Liver (tissue), 9 donors: Measurements from ENCODE around the gene MINDY1. TPM values are rescaled to one million over a fixed set of nuclear protein-coding genes. Genes with fewer than 3 reads are reported as not detected.

Experiments
- DNase-seq: peaks from one replicate; pipeline ENCODE4 v3.0.0-alpha.2; 2017; ENCODE audit warnings: low spot score
- H3K27ac ChIP-seq, 2 donors: one replicate each; pipeline ENCODE4 v1.7.0; 2013; ENCODE audit warnings: inconsistent platforms in 2 of 2, low read length in 2 of 2, control low read depth in 1 of 2, low read depth in 1 of 2, mild to moderate bottlenecking in 1 of 2
- H3K27me3 ChIP-seq, 4 donors: one replicate each; pipeline versions ENCODE4 v1.6.1 to v1.7.0; 2013; ENCODE audit warnings: low read length in 3 of 4, inconsistent platforms in 1 of 4, mild to moderate bottlenecking in 1 of 4, moderate library complexity in 1 of 4; ENCODE audit not compliant: control insufficient read depth in 4 of 4, insufficient read depth in 4 of 4
- H3K36me3 ChIP-seq, 4 donors: one replicate each; pipeline versions ENCODE4 v1.6.1 to v1.7.0; 2013; ENCODE audit warnings: low read length in 3 of 4, mild to moderate bottlenecking in 3 of 4, low read depth in 1 of 4, moderate library complexity in 1 of 4; ENCODE audit not compliant: control insufficient read depth in 4 of 4, insufficient read depth in 3 of 4
- H3K4me1 ChIP-seq, 4 donors: one replicate each; pipeline versions ENCODE4 v1.6.1 to v1.7.0; 2013; ENCODE audit warnings: low read length in 3 of 4, mild to moderate bottlenecking in 3 of 4, moderate library complexity in 1 of 4; ENCODE audit not compliant: control insufficient read depth in 4 of 4, insufficient read depth in 4 of 4
- H3K4me3 ChIP-seq, 3 donors: one replicate each; pipeline versions ENCODE4 v1.6.1 to v1.7.0; 2013; ENCODE audit warnings: low read length in 3 of 3, control low read depth in 1 of 3, low read depth in 1 of 3, mild to moderate bottlenecking in 1 of 3
- H3K9ac ChIP-seq, 2 donors: one replicate each; pipeline ENCODE4 v1.7.0; 2013; ENCODE audit warnings: low read length in 2 of 2, mild to moderate bottlenecking in 2 of 2, moderate library complexity in 2 of 2, control low read depth in 1 of 2, low read depth in 1 of 2
- H3K9me3 ChIP-seq, 4 donors: one replicate each; pipeline versions ENCODE4 v1.6.1 to v1.7.0; 2013; ENCODE audit warnings: low read length in 3 of 4; ENCODE audit not compliant: control insufficient read depth in 4 of 4
- EGR1 ChIP-seq, 2 donors: IDR thresholded peaks; 2 replicates each; pipeline ENCODE4 v1.6.1; 2016 to 2018; ENCODE audit warnings: antibody characterized with exemption in 2 of 2, low read depth in 2 of 2
- FOXA1 ChIP-seq: IDR thresholded peaks from 2 replicates; pipeline ENCODE4 v1.6.1; 2016; ENCODE audit warnings: antibody characterized with exemption
- FOXA2 ChIP-seq: IDR thresholded peaks from 2 replicates; pipeline ENCODE4 v1.6.1; 2016; ENCODE audit warnings: antibody characterized with exemption
- GABPA ChIP-seq, 2 donors: IDR thresholded peaks in 1 of 2; conservative IDR thresholded peaks in 1 of 2; 2 replicates each; pipeline ENCODE4 v1.6.1; 2016; ENCODE audit warnings: antibody characterized with exemption in 2 of 2, mild to moderate bottlenecking in 1 of 2, moderate library complexity in 1 of 2
- HNF4A ChIP-seq, 2 donors: conservative IDR thresholded peaks; 2 replicates each; pipeline ENCODE4 v1.6.1; 2016; ENCODE audit warnings: antibody characterized with exemption in 2 of 2, mild to moderate bottlenecking in 2 of 2
- HNF4G ChIP-seq: IDR thresholded peaks from 2 replicates; pipeline ENCODE4 v1.6.1; 2016; ENCODE audit warnings: antibody characterized with exemption
- JUND ChIP-seq, 2 donors: IDR thresholded peaks; 2 replicates each; pipeline ENCODE4 v1.6.1; 2016; ENCODE audit warnings: antibody characterized with exemption in 2 of 2
- NR2F2 ChIP-seq: IDR thresholded peaks from 2 replicates; pipeline ENCODE4 v1.6.1; 2016; ENCODE audit warnings: antibody characterized with exemption
- RAD21 ChIP-seq, 2 donors: IDR thresholded peaks; 2 replicates each; pipeline ENCODE4 v1.6.1; 2016; ENCODE audit warnings: antibody characterized with exemption in 2 of 2, mild to moderate bottlenecking in 2 of 2
- RXRA ChIP-seq, 2 donors: IDR thresholded peaks; 2 replicates each; pipeline ENCODE4 v1.6.1; 2017 to 2018; ENCODE audit warnings: antibody characterized with exemption in 2 of 2, mild to moderate bottlenecking in 1 of 2
- SP1 ChIP-seq: IDR thresholded peaks from 2 replicates; pipeline ENCODE4 v1.6.1; 2018; ENCODE audit warnings: antibody characterized with exemption, mild to moderate bottlenecking
- TAF1 ChIP-seq: conservative IDR thresholded peaks from 2 replicates; pipeline ENCODE4 v1.6.1; 2016; ENCODE audit warnings: antibody characterized with exemption, mild to moderate bottlenecking
- YY1 ChIP-seq: IDR thresholded peaks from 2 replicates; pipeline ENCODE4 v1.6.1; 2016; ENCODE audit warnings: antibody characterized with exemption, mild to moderate bottlenecking
- WGBS: extraction: QIAGEN DNeasy Blood & Tissue Kit; methylation state at CpG from one replicate; pipeline ENCODE4 v1.1.7; 2013; 5-methylcytosine and 5-hydroxymethylcytosine counted together
- polyA plus RNA-seq, 2 donors: library from polyadenylated mRNA; stranded (reverse) in 1 of 2; unstranded in 1 of 2; fragments of 200-250 nt in 1 of 2; fragments of >200 nt in 1 of 2; fragmentation: Nextera tagmentation in 1 of 2; extraction: Ambion mirVana in 1 of 2; gene quantifications; one replicate each; pipeline versions ENCODE4 v1.2.1 to v1.2.3, GENCODE V29; 2013 to 2015
- total RNA-seq, 2 donors: library from RNA; depleted of rRNA; stranded (reverse); fragments of >200 nt; gene quantifications; one replicate each; pipeline ENCODE4 v1.2.3, GENCODE V29; 2014
- TF ChIP-seq, protein P1 (sequence below): fragments of 150-350 bp; IDR thresholded peaks from 2 replicates; pipeline ENCODE4 v1.5.1; 2017; ENCODE audit warnings: improper control_type of control experiment, low read depth, low read length; ENCODE audit not compliant: missing input control
- TF ChIP-seq, protein P2 (sequence below): IDR thresholded peaks from 2 replicates; pipeline ENCODE4 v1.6.1; 2016; ENCODE audit warnings: antibody characterized with exemption, mild to moderate bottlenecking
- TF ChIP-seq, protein P3 (sequence below): IDR thresholded peaks from 2 replicates; pipeline ENCODE4 v1.6.1; 2016; ENCODE audit warnings: antibody characterized with exemption
- TF ChIP-seq, protein P4 (sequence below): IDR thresholded peaks from 2 replicates; pipeline ENCODE4 v1.6.1; 2016; ENCODE audit warnings: antibody characterized with exemption
- donor health status: healthy.
- donor health status: healthy.
- donor health status: healthy.
- donor health status: healthy.
- donor health status: healthy.

The MINDY1 gene
- total and polyA plus RNA-seq, 4 donors = 7.3 to 21.3 (median 9.0) TPM

DNA sequence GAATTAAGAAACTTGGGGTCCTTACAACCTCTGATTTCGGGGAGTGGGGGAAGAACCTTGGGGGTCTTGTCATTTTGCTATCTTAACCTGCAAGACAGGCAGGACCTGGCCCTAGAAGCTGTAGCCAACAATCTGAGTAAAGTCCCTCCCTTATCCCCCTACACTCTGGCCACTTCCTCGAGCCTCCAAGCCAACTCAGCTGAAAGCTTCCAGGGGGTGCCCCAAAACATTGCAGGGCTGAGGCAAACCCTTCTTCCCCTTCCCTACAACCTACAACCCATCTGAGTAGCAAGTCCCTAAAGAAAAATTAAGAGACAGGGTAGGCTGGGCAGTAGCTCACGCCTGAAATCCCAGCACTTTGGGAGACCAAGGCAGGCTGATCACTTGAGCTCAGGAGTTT is 37.1 kb downstream of the MINDY1 start:
- Histone ChIP-seq H3K4me3 (no peak overlapping the region), H3K9me3 (no peaks in the 10 kb centered on the region), H3K9ac (no peak overlapping the region), H3K27ac (peak overlapping the region; percentile 3 to 53), H3K36me3 (peaks cover 18 to 44% (median 38%) of the 10 kb centered on the region in 4 donors), H3K27me3 (no peaks in the 10 kb centered on the region), H3K4me1 (peaks cover 7 to 55% (median 42%) of the 10 kb centered on the region in 4 donors)
- 61% methylated on average over 3 of the region's 3 CpGs for WGBS
- TF ChIP-seq YY1 = no peak
- TF ChIP-seq, protein P1, sequence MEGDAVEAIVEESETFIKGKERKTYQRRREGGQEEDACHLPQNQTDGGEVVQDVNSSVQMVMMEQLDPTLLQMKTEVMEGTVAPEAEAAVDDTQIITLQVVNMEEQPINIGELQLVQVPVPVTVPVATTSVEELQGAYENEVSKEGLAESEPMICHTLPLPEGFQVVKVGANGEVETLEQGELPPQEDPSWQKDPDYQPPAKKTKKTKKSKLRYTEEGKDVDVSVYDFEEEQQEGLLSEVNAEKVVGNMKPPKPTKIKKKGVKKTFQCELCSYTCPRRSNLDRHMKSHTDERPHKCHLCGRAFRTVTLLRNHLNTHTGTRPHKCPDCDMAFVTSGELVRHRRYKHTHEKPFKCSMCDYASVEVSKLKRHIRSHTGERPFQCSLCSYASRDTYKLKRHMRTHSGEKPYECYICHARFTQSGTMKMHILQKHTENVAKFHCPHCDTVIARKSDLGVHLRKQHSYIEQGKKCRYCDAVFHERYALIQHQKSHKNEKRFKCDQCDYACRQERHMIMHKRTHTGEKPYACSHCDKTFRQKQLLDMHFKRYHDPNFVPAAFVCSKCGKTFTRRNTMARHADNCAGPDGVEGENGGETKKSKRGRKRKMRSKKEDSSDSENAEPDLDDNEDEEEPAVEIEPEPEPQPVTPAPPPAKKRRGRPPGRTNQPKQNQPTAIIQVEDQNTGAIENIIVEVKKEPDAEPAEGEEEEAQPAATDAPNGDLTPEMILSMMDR = no peak
- no peak for TF ChIP-seq GABPA (IDR thresholded peaks at IDR 0.05 in 1 of 2, conservative IDR thresholded peaks at IDR 0.05 in 1 of 2)
- no peak for TF ChIP-seq JUND (IDR thresholded peaks at IDR 0.05)
- no peak for TF ChIP-seq HNF4A (conservative IDR thresholded peaks at IDR 0.05)
- TF ChIP-seq FOXA1 = no peak
- TF ChIP-seq SP1 = no peak
- TF ChIP-seq, protein P2, sequence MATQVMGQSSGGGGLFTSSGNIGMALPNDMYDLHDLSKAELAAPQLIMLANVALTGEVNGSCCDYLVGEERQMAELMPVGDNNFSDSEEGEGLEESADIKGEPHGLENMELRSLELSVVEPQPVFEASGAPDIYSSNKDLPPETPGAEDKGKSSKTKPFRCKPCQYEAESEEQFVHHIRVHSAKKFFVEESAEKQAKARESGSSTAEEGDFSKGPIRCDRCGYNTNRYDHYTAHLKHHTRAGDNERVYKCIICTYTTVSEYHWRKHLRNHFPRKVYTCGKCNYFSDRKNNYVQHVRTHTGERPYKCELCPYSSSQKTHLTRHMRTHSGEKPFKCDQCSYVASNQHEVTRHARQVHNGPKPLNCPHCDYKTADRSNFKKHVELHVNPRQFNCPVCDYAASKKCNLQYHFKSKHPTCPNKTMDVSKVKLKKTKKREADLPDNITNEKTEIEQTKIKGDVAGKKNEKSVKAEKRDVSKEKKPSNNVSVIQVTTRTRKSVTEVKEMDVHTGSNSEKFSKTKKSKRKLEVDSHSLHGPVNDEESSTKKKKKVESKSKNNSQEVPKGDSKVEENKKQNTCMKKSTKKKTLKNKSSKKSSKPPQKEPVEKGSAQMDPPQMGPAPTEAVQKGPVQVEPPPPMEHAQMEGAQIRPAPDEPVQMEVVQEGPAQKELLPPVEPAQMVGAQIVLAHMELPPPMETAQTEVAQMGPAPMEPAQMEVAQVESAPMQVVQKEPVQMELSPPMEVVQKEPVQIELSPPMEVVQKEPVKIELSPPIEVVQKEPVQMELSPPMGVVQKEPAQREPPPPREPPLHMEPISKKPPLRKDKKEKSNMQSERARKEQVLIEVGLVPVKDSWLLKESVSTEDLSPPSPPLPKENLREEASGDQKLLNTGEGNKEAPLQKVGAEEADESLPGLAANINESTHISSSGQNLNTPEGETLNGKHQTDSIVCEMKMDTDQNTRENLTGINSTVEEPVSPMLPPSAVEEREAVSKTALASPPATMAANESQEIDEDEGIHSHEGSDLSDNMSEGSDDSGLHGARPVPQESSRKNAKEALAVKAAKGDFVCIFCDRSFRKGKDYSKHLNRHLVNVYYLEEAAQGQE = no peak
- no peak for TF ChIP-seq NR2F2
- TF ChIP-seq EGR1 (IDR thresholded peaks at IDR 0.05; ENCODE audit: low read depth in 2 of 2) = no peak
- TF ChIP-seq RAD21 (IDR thresholded peaks at IDR 0.05) = no peak
- TF ChIP-seq RXRA (IDR thresholded peaks at IDR 0.05) = no peak
- no peak for TF ChIP-seq TAF1
- no peak for TF ChIP-seq HNF4G
- DNase-seq = no peak

DNA sequence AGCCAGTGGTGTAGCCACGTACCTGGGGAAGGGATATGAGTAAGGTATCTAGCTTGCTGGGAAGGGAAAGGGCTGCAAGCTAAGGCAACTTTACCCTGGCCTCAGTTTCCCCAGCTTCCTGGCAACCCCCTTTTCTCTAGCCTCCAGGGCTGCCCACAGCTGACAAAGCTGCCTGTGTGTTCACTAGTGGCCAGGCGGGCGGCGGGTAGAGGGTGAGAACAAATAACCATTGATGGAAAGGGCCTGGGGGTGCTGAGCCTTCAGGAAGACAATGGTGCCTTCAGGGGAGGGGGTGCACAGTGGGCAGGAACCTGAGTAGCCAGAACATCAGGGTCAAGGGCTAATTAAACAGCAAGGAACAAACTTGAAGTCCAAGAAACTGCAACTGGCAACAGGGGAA is 38.2 kb downstream of the MINDY1 start:
- no peak for DNase-seq
- Histone ChIP-seq H3K4me1 (peaks cover 7 to 56% (median 44%) of the 10 kb centered on the region in 4 donors), H3K9ac (no peak overlapping the region), H3K4me3 (no peak overlapping the region), H3K36me3 (peaks cover 22 to 53% (median 49%) of the 10 kb centered on the region in 4 donors), H3K9me3 (no peaks in the 10 kb centered on the region), H3K27me3 (no peaks in the 10 kb centered on the region), H3K27ac (peak overlapping the region; percentile 35 to 48)
- 94% methylated on average over 4 of the region's 4 CpGs for WGBS
- TF ChIP-seq, protein P2 = no peak
- TF ChIP-seq, protein P3, sequence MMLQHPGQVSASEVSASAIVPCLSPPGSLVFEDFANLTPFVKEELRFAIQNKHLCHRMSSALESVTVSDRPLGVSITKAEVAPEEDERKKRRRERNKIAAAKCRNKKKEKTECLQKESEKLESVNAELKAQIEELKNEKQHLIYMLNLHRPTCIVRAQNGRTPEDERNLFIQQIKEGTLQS = no peak
- TF ChIP-seq RAD21 (IDR thresholded peaks at IDR 0.05) (no peak), FOXA2 (no peak), HNF4G (no peak), HNF4A (conservative IDR thresholded peaks at IDR 0.05) (no peak), SP1 (no peak), NR2F2 (no peak), YY1 (no peak), GABPA (IDR thresholded peaks at IDR 0.05 in 1 of 2, conservative IDR thresholded peaks at IDR 0.05 in 1 of 2) (no peak), FOXA1 (no peak), JUND (IDR thresholded peaks at IDR 0.05) (no peak), TAF1 (no peak), RXRA (IDR thresholded peaks at IDR 0.05) (no peak)
- TF ChIP-seq, protein P1 = no peak
- TF ChIP-seq, protein P4, sequence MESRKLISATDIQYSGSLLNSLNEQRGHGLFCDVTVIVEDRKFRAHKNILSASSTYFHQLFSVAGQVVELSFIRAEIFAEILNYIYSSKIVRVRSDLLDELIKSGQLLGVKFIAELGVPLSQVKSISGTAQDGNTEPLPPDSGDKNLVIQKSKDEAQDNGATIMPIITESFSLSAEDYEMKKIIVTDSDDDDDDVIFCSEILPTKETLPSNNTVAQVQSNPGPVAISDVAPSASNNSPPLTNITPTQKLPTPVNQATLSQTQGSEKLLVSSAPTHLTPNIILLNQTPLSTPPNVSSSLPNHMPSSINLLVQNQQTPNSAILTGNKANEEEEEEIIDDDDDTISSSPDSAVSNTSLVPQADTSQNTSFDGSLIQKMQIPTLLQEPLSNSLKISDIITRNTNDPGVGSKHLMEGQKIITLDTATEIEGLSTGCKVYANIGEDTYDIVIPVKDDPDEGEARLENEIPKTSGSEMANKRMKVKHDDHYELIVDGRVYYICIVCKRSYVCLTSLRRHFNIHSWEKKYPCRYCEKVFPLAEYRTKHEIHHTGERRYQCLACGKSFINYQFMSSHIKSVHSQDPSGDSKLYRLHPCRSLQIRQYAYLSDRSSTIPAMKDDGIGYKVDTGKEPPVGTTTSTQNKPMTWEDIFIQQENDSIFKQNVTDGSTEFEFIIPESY = no peak
